Osteoblast (primary cell): ENCODE results near the gene CD151. TPM values are rescaled to one million over a fixed set of nuclear protein-coding genes. Genes with fewer than 3 reads are reported as not detected.

ENCODE experiments used
- DNase-seq: peaks from one replicate; pipeline ENCODE4 v3.0.0; 2011; ENCODE audit warnings: low spot score, mixed read lengths; ENCODE audit not compliant: insufficient read length; ENCODE audit errors: missing footprints
- H2AFZ ChIP-seq: 2 replicates; pipeline ENCODE4 v1.6.0; 2011; ENCODE audit warnings: mild to moderate bottlenecking, low read length
- H3K27ac ChIP-seq: 2 replicates; pipeline ENCODE4 v1.5.1; 2011; ENCODE audit warnings: mild to moderate bottlenecking, low read depth, low read length, moderate library complexity
- H3K27me3 ChIP-seq: 2 replicates; pipeline ENCODE4 v1.6.0; 2012; ENCODE audit warnings: mild to moderate bottlenecking, control low read depth, inconsistent platforms, low read length, moderate library complexity; ENCODE audit not compliant: insufficient read depth
- H3K36me3 ChIP-seq: 2 replicates; pipeline ENCODE4 v1.5.1; 2011; ENCODE audit warnings: mild to moderate bottlenecking, low read length, control low read depth, moderate library complexity; ENCODE audit not compliant: insufficient read depth
- H3K4me1 ChIP-seq: 2 replicates; pipeline ENCODE4 v1.5.1; 2011; ENCODE audit warnings: mild to moderate bottlenecking, low read length, control low read depth, moderate library complexity; ENCODE audit not compliant: insufficient read depth
- H3K4me2 ChIP-seq: 2 replicates; pipeline ENCODE4 v1.6.0; 2011; ENCODE audit warnings: mild to moderate bottlenecking, low read length; ENCODE audit not compliant: insufficient read depth
- H3K4me3 ChIP-seq: fragments of 200-600 bp; sonication (generic); 3 replicates; pipeline ENCODE4 v1.5.1; 2012; ENCODE audit warnings: mild to moderate bottlenecking, low read length, inconsistent platforms; ENCODE audit not compliant: insufficient read depth
- H3K79me2 ChIP-seq: 2 replicates; pipeline ENCODE4 v1.6.0; 2012; ENCODE audit warnings: mild to moderate bottlenecking, low read length, control low read depth, inconsistent platforms; ENCODE audit not compliant: insufficient read depth
- H3K9me3 ChIP-seq: 2 replicates; pipeline ENCODE4 v1.5.1; 2011; ENCODE audit warnings: low read depth, low read length, control low read depth
- H4K20me1 ChIP-seq: 2 replicates; pipeline ENCODE4 v1.6.0; 2012; ENCODE audit warnings: mild to moderate bottlenecking, low read length, control low read depth; ENCODE audit not compliant: insufficient read depth
- CTCF ChIP-seq: IDR thresholded peaks from 2 replicates; pipeline ENCODE4 v1.5.1; 2011; ENCODE audit warnings: mild to moderate bottlenecking, low read depth, low read length, moderate library complexity; ENCODE audit errors: extremely low read depth
- small RNA-seq: library from RNA; depleted of rRNA; stranded (forward); fragments of <200 nt; gene quantifications from one replicate; pipeline ENCODE3, GENCODE V24; 2012
- total RNA-seq: library from RNA; depleted of rRNA; stranded (reverse); fragments of >200 nt; gene quantifications from 2 replicates; pipeline ENCODE4 v1.2.3, GENCODE V29; 2012

Gene CD151
- total RNA-seq, 1 donor: 416 TPM

GRCh38 chr11:887589-887988 is 54.8 kb downstream of the CD151 start:
- no peaks in the 10 kb centered on the region for H3K9me3 ChIP-seq
- H2AFZ ChIP-seq: no peak overlapping the region
- no peak for DNase-seq
- H3K27ac ChIP-seq: no peak overlapping the region
- H3K4me1 ChIP-seq: no peaks in the 10 kb centered on the region
- peaks cover 2% of the 10 kb centered on the region for H4K20me1 ChIP-seq
- H3K4me2 ChIP-seq: no peak overlapping the region
- no peak overlapping the region for H3K4me3 ChIP-seq
- H3K27me3 ChIP-seq: no peaks in the 10 kb centered on the region
- H3K79me2 ChIP-seq: no peaks in the 10 kb centered on the region
- TF ChIP-seq CTCF: no peak
- peaks cover 6% of the 10 kb centered on the region for H3K36me3 ChIP-seq

Small RNA genes within 50 kb of the gene (small RNA-seq; reads per million reads assigned to genes)
- gene SNORA52: not detected

Other genes with a start within 250 kb of the CD151 start
- gene IRF7, start 217.0 kb upstream of the CD151 start, total RNA-seq: 11.5 and 21.4 TPM in 2 replicates
- not detected in 2 replicates for gene CDHR5, start 208.0 kb upstream of the CD151 start, total RNA-seq
- not detected in 2 replicates for gene SCT, start 205.8 kb upstream of the CD151 start, total RNA-seq
- under 0.01 TPM in 1 of 2 replicates, not detected in the other for gene DRD4, start 195.7 kb upstream of the CD151 start, total RNA-seq
- 38.0 and 44.2 TPM in 2 replicates for gene DEAF1, start 137.7 kb upstream of the CD151 start, total RNA-seq
- gene TMEM80, start 137.1 kb upstream of the CD151 start, total RNA-seq: 17.4 and 21.2 TPM in 2 replicates
- gene EPS8L2, start 126.7 kb upstream of the CD151 start, total RNA-seq: 29.7 and 30.1 TPM in 2 replicates
- 204 TPM in 2 replicates for gene TALDO1, start 85.5 kb upstream of the CD151 start, total RNA-seq
- 31.5 and 37.3 TPM in 2 replicates for gene GATD1, start 55.5 kb upstream of the CD151 start, total RNA-seq
- gene CEND1, start 42.9 kb upstream of the CD151 start, total RNA-seq: not detected in 2 replicates
- 8.0 and 9.0 TPM in 2 replicates for gene SLC25A22, start 34.7 kb upstream of the CD151 start, total RNA-seq
- gene PIDD1, start 27.7 kb upstream of the CD151 start, total RNA-seq: 5.9 and 6.5 TPM in 2 replicates
- gene RPLP2, start 23.0 kb upstream of the CD151 start, total RNA-seq: 227 and 386 TPM in 2 replicates
- gene PNPLA2, start 14.0 kb upstream of the CD151 start, total RNA-seq: 32.1 and 32.6 TPM in 2 replicates
- gene CRACR2B, start 5.0 kb upstream of the CD151 start, total RNA-seq: 0.59 and 0.72 TPM in 2 replicates
- 47.4 and 60.8 TPM in 2 replicates for gene POLR2L, start 9.6 kb downstream of the CD151 start, total RNA-seq
- gene TSPAN4, start 9.9 kb downstream of the CD151 start, total RNA-seq: 168 and 186 TPM in 2 replicates
- 43.9 and 48.9 TPM in 2 replicates for gene CHID1, start 77.9 kb downstream of the CD151 start, total RNA-seq
- 48.0 and 50.7 TPM in 2 replicates for gene AP2A2, start 92.9 kb downstream of the CD151 start, total RNA-seq
- gene MUC6, start 203.8 kb downstream of the CD151 start, total RNA-seq: not detected in 2 replicates
- not detected in 2 replicates for gene MUC2, start 241.9 kb downstream of the CD151 start, total RNA-seq